Smooth muscle cell (in vitro differentiated cells): ENCODE data around the gene TAF11L8. TPM values are rescaled to one million over a fixed set of nuclear protein-coding genes. Genes with fewer than 3 reads are reported as not detected.
"Not testable (repeated sequence)": the region's sequence is repeated elsewhere in the genome, so short reads cannot be mapped to it uniquely, and the experiment has no call there.

ENCODE experiments used
- DNase-seq: peaks from one replicate; lab custom pipeline; 2025; ENCODE audit not compliant: unreplicated experiment; lab: John Stamatoyannopoulos, UW
- H2AFZ ChIP-seq: fragments of 200-600 bp; sonication (generic); 2 replicates; pipeline ENCODE4 v1.6.0; 2016; ENCODE audit warnings: antibody characterized with exemption, low read depth, mild to moderate bottlenecking
- H3F3A ChIP-seq: fragments of 200-600 bp; sonication (generic); 2 replicates; pipeline ENCODE4 v1.6.0; 2017; ENCODE audit warnings: antibody characterized with exemption, low read depth
- H3K27ac ChIP-seq: fragments of 200-600 bp; sonication (generic); 2 replicates; pipeline ENCODE4 v1.5.1; 2016; ENCODE audit warnings: low read depth, mild to moderate bottlenecking
- H3K27me3 ChIP-seq: fragments of 200-600 bp; sonication (generic); 2 replicates; pipeline ENCODE4 v1.6.1; 2016; ENCODE audit warnings: low read depth, mild to moderate bottlenecking
- H3K36me3 ChIP-seq: fragments of 200-600 bp; sonication (generic); 2 replicates; pipeline ENCODE4 v1.5.1; 2016; ENCODE audit warnings: low read depth
- H3K4me1 ChIP-seq: fragments of 200-600 bp; sonication (generic); 2 replicates; pipeline ENCODE4 v1.5.1; 2016; ENCODE audit warnings: low read depth
- H3K4me2 ChIP-seq: fragments of 200-600 bp; sonication (generic); 2 replicates; pipeline ENCODE4 v1.6.0; 2016; ENCODE audit warnings: mild to moderate bottlenecking
- H3K4me3 ChIP-seq: fragments of 200-600 bp; sonication (generic); 2 replicates; pipeline ENCODE4 v1.5.1; 2016; ENCODE audit warnings: mild to moderate bottlenecking
- H3K79me2 ChIP-seq: fragments of 200-600 bp; sonication (generic); 2 replicates; pipeline ENCODE4 v1.6.0; 2016; ENCODE audit warnings: low read depth, mild to moderate bottlenecking
- H3K9ac ChIP-seq: fragments of 200-600 bp; sonication (generic); 2 replicates; pipeline ENCODE4 v1.6.0; 2016; ENCODE audit warnings: low read depth
- H3K9me3 ChIP-seq: fragments of 200-600 bp; sonication (generic); replicated peaks from 2 replicates; pipeline ENCODE4 v1.5.1; 2016; ENCODE audit warnings: low read depth
- H4K20me1 ChIP-seq: fragments of 200-600 bp; sonication (generic); 2 replicates; pipeline ENCODE4 v1.6.0; 2016; ENCODE audit warnings: low read depth
- CTCF ChIP-seq: fragments of 200-600 bp; sonication (generic); IDR thresholded peaks from 2 replicates; pipeline ENCODE4 v1.5.1; 2017; ENCODE audit warnings: borderline replicate concordance, mild to moderate bottlenecking, antibody characterized with exemption; ENCODE audit not compliant: insufficient read depth, poor library complexity, severe bottlenecking
- WGBS: methylation state at CpG from one replicate; pipeline ENCODE4 v1.1.7; 2016; ENCODE audit warnings: low lambda C conversion rate; 5-methylcytosine and 5-hydroxymethylcytosine counted together
- polyA plus RNA-seq: library from polyadenylated mRNA; unstranded; fragments of >200 nt; fragmentation: Nextera tagmentation; extraction: Ambion mirVana; gene quantifications from 2 replicates; pipeline ENCODE4 v1.2.1, GENCODE V29; 2016
- total RNA-seq: library from RNA; depleted of rRNA; stranded (reverse); fragments of >200 nt; gene quantifications from 2 replicates; pipeline ENCODE4 v1.2.3, GENCODE V29; 2014

TAF11L8 gene
- total RNA-seq (not detected in 2 replicates), polyA plus RNA-seq (not detected in 2 replicates)

- not testable (repeated sequence) for H3K27me3 ChIP-seq, H4K20me1 ChIP-seq, H3K4me2 ChIP-seq, H3K36me3 ChIP-seq, H3K79me2 ChIP-seq, H3K9ac ChIP-seq, DNase-seq, H3K9me3 ChIP-seq, H2AFZ ChIP-seq, H3K27ac ChIP-seq, H3F3A ChIP-seq, H3K4me1 ChIP-seq, H3K4me3 ChIP-seq
- no CpG with 5 or more reads among the region's 16 CpGs for WGBS
Measured at GRCh38 chr5:17590860-17591259, at the start of gene TAF11L8. TSS of gene TAF11L8 (minus strand) at chr5:17590960.

- TF ChIP-seq CTCF, result no peak
- H3K36me3 ChIP-seq, result no peaks in the 10 kb centered on the region
- H3K27ac ChIP-seq, result no peak within 1 kb of the TSS
- H3K4me2 ChIP-seq, result no peak within 1 kb of the TSS
- H3F3A ChIP-seq, result no peaks in the 10 kb centered on the region
- no peaks in the 10 kb centered on the region for H3K79me2 ChIP-seq
- H4K20me1 ChIP-seq, result no peaks in the 10 kb centered on the region
- 97% methylated on average over 5 of the region's 5 CpGs for WGBS
- no peaks in the 10 kb centered on the region for H3K9me3 ChIP-seq
- DNase-seq, result no peak
- H3K4me3 ChIP-seq, result no peak within 1 kb of the TSS
- H3K9ac ChIP-seq, result no peak within 1 kb of the TSS
- no peaks in the 10 kb centered on the region for H3K27me3 ChIP-seq
- H3K4me1 ChIP-seq, result no peaks in the 10 kb centered on the region
- H2AFZ ChIP-seq, result no peak within 1 kb of the TSS
Measured at GRCh38 chr5:17634160-17634559, 43.4 kb upstream of the TAF11L8 start, which contains the start of gene TAF11L14. TSS of gene TAF11L14 (plus strand) at chr5:17634460.

- H3F3A ChIP-seq, H3K9me3 ChIP-seq, H3K79me2 ChIP-seq, H3K4me2 ChIP-seq, H3K27ac ChIP-seq, H4K20me1 ChIP-seq, H3K4me3 ChIP-seq, H3K36me3 ChIP-seq, H2AFZ ChIP-seq, H3K4me1 ChIP-seq, DNase-seq, H3K27me3 ChIP-seq, H3K9ac ChIP-seq: not testable (repeated sequence)
- 93% methylated on average over 9 of the region's 12 CpGs for WGBS
Measured at GRCh38 chr5:17631788-17632187, 41.0 kb upstream of the TAF11L8 start, which contains the start of gene TAF11L13. TSS of gene TAF11L13 (plus strand) at chr5:17632088.

- Histone ChIP-seq H3K9me3 (no peaks in the 10 kb centered on the region), H3F3A (no peaks in the 10 kb centered on the region), H2AFZ (no peak overlapping the region), H3K4me1 (no peaks in the 10 kb centered on the region), H3K36me3 (no peaks in the 10 kb centered on the region), H4K20me1 (no peaks in the 10 kb centered on the region), H3K9ac (no peak overlapping the region), H3K27ac (no peak overlapping the region), H3K4me2 (no peak overlapping the region), H3K4me3 (no peak overlapping the region), H3K27me3 (no peaks in the 10 kb centered on the region), H3K79me2 (no peaks in the 10 kb centered on the region)
- 86% methylated on average over 11 of the region's 11 CpGs for WGBS
- DNase-seq, result no peak
- TF ChIP-seq CTCF, result no peak
Measured at GRCh38 chr5:17625686-17626085, 34.9 kb upstream of the TAF11L8 start.

GRCh38 chr5:17620627-17621026, 29.9 kb upstream of the TAF11L8 start:
- H2AFZ ChIP-seq, result no peak overlapping the region
- no peak overlapping the region for H3K9ac ChIP-seq
- no peaks in the 10 kb centered on the region for H3K9me3 ChIP-seq
- H3K36me3 ChIP-seq, result no peaks in the 10 kb centered on the region
- H3K79me2 ChIP-seq, result no peaks in the 10 kb centered on the region
- H3F3A ChIP-seq, result no peaks in the 10 kb centered on the region
- no peak overlapping the region for H3K4me3 ChIP-seq
- H3K27me3 ChIP-seq, result no peaks in the 10 kb centered on the region
- no peak for DNase-seq
- H3K27ac ChIP-seq, result no peak overlapping the region
- no peak overlapping the region for H3K4me2 ChIP-seq
- H4K20me1 ChIP-seq, result no peaks in the 10 kb centered on the region
- peak; percentile 29 for TF ChIP-seq CTCF
- WGBS, result 70% methylated on average over 17 of the region's 17 CpGs
- no peaks in the 10 kb centered on the region for H3K4me1 ChIP-seq
